GM18868 (cell line): ENCODE results near the gene BCCIP.

ENCODE experiments used
- ATAC-seq: cut with Tn5 transposase; IDR thresholded peaks from one replicate; pipeline ENCODE4 v1.9.1; 2021; ENCODE audit warnings: mild to moderate bottlenecking, moderate library complexity; ENCODE audit not compliant: unreplicated experiment

BCCIP gene

GRCh38 chr10:125883211-125883610 is 59.9 kb downstream of the BCCIP start:
- ATAC-seq: no peak
